ENCODE results near the gene MXD1. TPM values are rescaled to one million over a fixed set of nuclear protein-coding genes. Genes with fewer than 3 reads are reported as not detected.
"Not testable (repeated sequence)": the region's sequence is repeated elsewhere in the genome, so short reads cannot be mapped to it uniquely, and the experiment has no call there.

The MXD1 gene
- total RNA-seq, 3 donors from 2014 or later = 9.2 to 12.5 (median 11.8) TPM

GRCh38 chr2:69943000-69943842 is 28.3 kb downstream of the MXD1 start:
- H3K4me1 Mint-ChIP-seq (ENCODE audit: low read depth) = peaks cover 35% of the 10 kb centered on the region
- no peak overlapping the region for H3K4me3 Mint-ChIP-seq
- ATAC-seq (no peak), DNase-seq (no peak)
- H3K36me3 Mint-ChIP-seq (ENCODE audit: insufficient read depth) = peaks cover 30% of the 10 kb centered on the region
- H3K27me3 Mint-ChIP-seq (ENCODE audit: low read depth) = no peaks in the 10 kb centered on the region
- H3K9me3 Mint-ChIP-seq = no peaks in the 10 kb centered on the region

- Mint-ChIP-seq H3K27me3 (ENCODE audit: low read depth) (no peaks in the 10 kb centered on the region), H3K36me3 (ENCODE audit: insufficient read depth) (peaks cover 23% of the 10 kb centered on the region), H3K4me3 (no peak overlapping the region), H3K4me1 (ENCODE audit: low read depth) (peaks cover 35% of the 10 kb centered on the region), H3K9me3 (no peaks in the 10 kb centered on the region)
- DNase-seq (no peak), ATAC-seq (no peak)
These were observed 29.1 kb downstream of the MXD1 start for GRCh38 chr2:69943843-69944525.

DNA sequence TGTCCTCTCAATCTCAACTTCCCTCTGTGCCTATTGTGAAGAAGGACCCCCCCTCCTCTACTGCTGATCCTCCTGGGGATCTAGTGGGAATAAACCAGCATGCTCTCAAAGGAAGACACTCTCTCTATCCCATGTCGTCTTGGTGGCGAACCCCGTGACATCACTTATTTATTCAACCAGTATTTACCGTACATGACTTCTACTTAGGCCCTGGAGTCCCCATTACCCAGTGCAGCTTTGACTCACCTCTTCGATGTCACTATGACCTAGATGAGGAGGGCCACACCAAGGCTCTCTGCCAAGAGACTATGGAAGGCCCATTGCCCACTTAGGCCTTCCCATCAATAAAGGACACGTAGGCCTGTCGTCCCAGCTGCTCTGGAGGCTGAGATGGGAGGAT is 29.8 kb downstream of the MXD1 start:
- Mint-ChIP-seq H3K36me3 (ENCODE audit: insufficient read depth) (peaks cover 16% of the 10 kb centered on the region), H3K4me1 (ENCODE audit: low read depth) (peaks cover 35% of the 10 kb centered on the region), H3K9me3 (no peaks in the 10 kb centered on the region), H3K27me3 (ENCODE audit: low read depth) (no peaks in the 10 kb centered on the region), H3K4me3 (no peak overlapping the region)
- no peak for DNase-seq
- no peak for ATAC-seq

GRCh38 chr2:69945441-69945840 is 30.5 kb downstream of the MXD1 start:
- peaks cover 16% of the 10 kb centered on the region for H3K36me3 Mint-ChIP-seq (ENCODE audit: insufficient read depth)
- no peak overlapping the region for H3K4me3 Mint-ChIP-seq
- no peak for ATAC-seq
- peaks cover 35% of the 10 kb centered on the region for H3K4me1 Mint-ChIP-seq (ENCODE audit: low read depth)
- H3K27me3 Mint-ChIP-seq (ENCODE audit: low read depth) = no peaks in the 10 kb centered on the region
- no peaks in the 10 kb centered on the region for H3K9me3 Mint-ChIP-seq
- DNase-seq = no peak

- H3K36me3 Mint-ChIP-seq (ENCODE audit: insufficient read depth) = peaks cover 12% of the 10 kb centered on the region
- DNase-seq = no peak
- ATAC-seq = no peak
- no peak overlapping the region for H3K4me3 Mint-ChIP-seq
- no peaks in the 10 kb centered on the region for H3K27me3 Mint-ChIP-seq (ENCODE audit: low read depth)
- no peaks in the 10 kb centered on the region for H3K9me3 Mint-ChIP-seq
- H3K4me1 Mint-ChIP-seq (ENCODE audit: low read depth) = peaks cover 35% of the 10 kb centered on the region
These were observed 31.0 kb downstream of the MXD1 start for GRCh38 chr2:69945941-69946340.

GRCh38 chr2:69946351-69947324 is 31.7 kb downstream of the MXD1 start:
- H3K4me3 Mint-ChIP-seq = peak overlapping the region; percentile 11
- H3K4me1 Mint-ChIP-seq (ENCODE audit: low read depth) = peaks cover 35% of the 10 kb centered on the region
- no peaks in the 10 kb centered on the region for H3K9me3 Mint-ChIP-seq
- no peaks in the 10 kb centered on the region for H3K27me3 Mint-ChIP-seq (ENCODE audit: low read depth)
- peaks cover 10% of the 10 kb centered on the region for H3K36me3 Mint-ChIP-seq (ENCODE audit: insufficient read depth)
- DNase-seq (peak; percentile 31), ATAC-seq (peak; percentile 86 to 88)

- no peaks in the 10 kb centered on the region for H3K9me3 Mint-ChIP-seq
- DNase-seq = no peak
- H3K27me3 Mint-ChIP-seq (ENCODE audit: low read depth) = no peaks in the 10 kb centered on the region
- H3K4me1 Mint-ChIP-seq (ENCODE audit: low read depth) = peaks cover 35% of the 10 kb centered on the region
- no peak overlapping the region for H3K4me3 Mint-ChIP-seq
- peaks cover 8% of the 10 kb centered on the region for H3K36me3 Mint-ChIP-seq (ENCODE audit: insufficient read depth)
- no peak for ATAC-seq
These were observed 32.5 kb downstream of the MXD1 start for GRCh38 chr2:69947325-69947931.

- ATAC-seq = no peak
- DNase-seq = no peak
- peaks cover 32% of the 10 kb centered on the region for H3K4me1 Mint-ChIP-seq (ENCODE audit: low read depth)
These were observed 33.4 kb downstream of the MXD1 start for GRCh38 chr2:69948032-69948962.

DNA sequence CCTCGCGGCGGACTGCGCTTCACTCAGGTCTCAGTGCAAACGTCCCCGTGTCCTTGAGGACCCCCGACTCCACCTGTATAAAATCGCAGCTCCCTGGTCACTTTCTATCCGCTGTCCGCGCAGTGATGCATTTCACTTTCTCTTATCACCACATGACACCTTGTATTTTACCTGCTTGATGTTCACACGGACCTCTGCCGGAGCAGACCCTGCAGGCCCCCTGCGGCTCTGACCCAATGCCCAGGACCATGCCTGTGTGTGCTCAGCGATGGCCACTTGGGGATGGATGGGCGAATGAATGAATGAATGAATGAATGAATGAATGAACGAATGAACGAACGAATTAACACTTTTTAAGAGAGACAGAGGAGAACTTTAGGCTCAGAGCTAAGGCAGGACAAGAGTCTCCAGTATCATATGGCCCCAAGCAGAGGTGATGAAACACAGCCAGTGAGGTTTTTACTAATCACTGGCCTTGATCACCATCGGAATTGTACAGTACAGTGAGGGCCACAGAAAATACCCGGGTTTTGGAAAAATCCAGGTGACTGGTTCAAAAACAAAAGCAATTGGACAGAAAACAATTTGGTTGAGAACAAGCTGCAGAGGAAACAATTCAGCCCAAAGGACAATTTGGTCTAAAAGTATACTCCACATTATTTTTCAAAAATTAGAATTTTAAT is 34.2 kb downstream of the MXD1 start:
- DNase-seq (no peak), ATAC-seq (no peak)
- H3K4me3 Mint-ChIP-seq = no peak overlapping the region
- H3K4me1 Mint-ChIP-seq (ENCODE audit: low read depth) = peaks cover 32% of the 10 kb centered on the region
- no peaks in the 10 kb centered on the region for H3K27me3 Mint-ChIP-seq (ENCODE audit: low read depth)
- H3K36me3 Mint-ChIP-seq (ENCODE audit: insufficient read depth) = peaks cover 3% of the 10 kb centered on the region
- H3K9me3 Mint-ChIP-seq = no peaks in the 10 kb centered on the region

More at GRCh38 chr2:69948032-69948962, 33.4 kb downstream of the MXD1 start:
- H3K27me3 Mint-ChIP-seq (ENCODE audit: low read depth) = no peaks in the 10 kb centered on the region
- no peak overlapping the region for H3K4me3 Mint-ChIP-seq
- H3K9me3 Mint-ChIP-seq = no peaks in the 10 kb centered on the region
- peaks cover 4% of the 10 kb centered on the region for H3K36me3 Mint-ChIP-seq (ENCODE audit: insufficient read depth)

GRCh38 chr2:69950241-69950640 is 35.3 kb downstream of the MXD1 start:
- DNase-seq (no peak), ATAC-seq (no peak)
- Mint-ChIP-seq H3K27me3 (ENCODE audit: low read depth) (no peaks in the 10 kb centered on the region), H3K4me3 (no peak overlapping the region), H3K9me3 (no peaks in the 10 kb centered on the region), H3K36me3 (ENCODE audit: insufficient read depth) (no peaks in the 10 kb centered on the region), H3K4me1 (ENCODE audit: low read depth) (peaks cover 26% of the 10 kb centered on the region)

DNA sequence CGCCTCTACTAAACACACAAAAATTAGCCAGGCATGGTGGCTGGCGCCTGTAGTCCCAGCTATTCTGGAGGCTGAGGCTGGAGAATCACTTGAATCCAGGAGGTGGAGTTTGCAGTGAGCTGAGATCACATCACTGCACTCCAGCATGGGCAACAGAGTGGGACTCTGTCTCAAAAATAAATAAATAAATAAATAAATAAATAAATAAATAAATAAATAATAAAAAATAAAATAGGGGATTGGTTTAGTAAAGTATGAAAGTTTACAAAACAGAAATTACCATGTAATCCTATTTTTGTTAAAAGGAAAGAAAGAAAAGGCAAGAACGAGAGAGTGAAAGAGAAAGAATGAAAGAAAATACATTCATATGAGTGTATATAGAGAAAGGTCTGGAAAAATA is 35.8 kb downstream of the MXD1 start:
- not testable (repeated sequence) for DNase-seq; H3K36me3 Mint-ChIP-seq (ENCODE audit: insufficient read depth); H3K9me3 Mint-ChIP-seq; H3K4me3 Mint-ChIP-seq; ATAC-seq; H3K27me3 Mint-ChIP-seq (ENCODE audit: low read depth)
- peaks cover 22% of the 10 kb centered on the region for H3K4me1 Mint-ChIP-seq (ENCODE audit: low read depth)

- Mint-ChIP-seq H3K27me3 (ENCODE audit: low read depth) (no peaks in the 10 kb centered on the region), H3K4me1 (ENCODE audit: low read depth) (peaks cover 3% of the 10 kb centered on the region), H3K36me3 (ENCODE audit: insufficient read depth) (no peaks in the 10 kb centered on the region), H3K9me3 (no peaks in the 10 kb centered on the region), H3K4me3 (no peak overlapping the region)
- ATAC-seq (no peak), DNase-seq (no peak)
These were observed 37.6 kb downstream of the MXD1 start for GRCh38 chr2:69952336-69953115.

All from activated T-cell treated with anti-CD3 and anti-CD28 coated beads, Interleukin-2, amount 50 U/mL, for 4 hours (primary cell).